Uterus (tissue), 2 donors: Measurements from ENCODE around the gene KRT73.

Source experiments
- POLR2A ChIP-seq, 2 donors: fragments of 450-650 bp; IDR thresholded peaks; one replicate each; pipeline ENCODE4 v1.6.1; 2016; ENCODE audit warnings: antibody characterized with exemption in 2 of 2, mild to moderate bottlenecking in 1 of 2, moderate library complexity in 1 of 2
- TF ChIP-seq, protein P1 (sequence below), 4 experiments: fragments of 200-600 bp in 2 of 4; fragments of 450-650 bp in 2 of 4; sonication (generic) in 2 of 4; IDR thresholded peaks; one replicate each; pipeline ENCODE4 v1.5.1; 2016 to 2019; ENCODE audit warnings: antibody characterized with exemption in 4 of 4, mild to moderate bottlenecking in 2 of 4, moderate library complexity in 1 of 4

GRCh38 chr12:52637299-52637698 lies 18.9 kb upstream of the KRT73 start:
- TF ChIP-seq, protein P1, sequence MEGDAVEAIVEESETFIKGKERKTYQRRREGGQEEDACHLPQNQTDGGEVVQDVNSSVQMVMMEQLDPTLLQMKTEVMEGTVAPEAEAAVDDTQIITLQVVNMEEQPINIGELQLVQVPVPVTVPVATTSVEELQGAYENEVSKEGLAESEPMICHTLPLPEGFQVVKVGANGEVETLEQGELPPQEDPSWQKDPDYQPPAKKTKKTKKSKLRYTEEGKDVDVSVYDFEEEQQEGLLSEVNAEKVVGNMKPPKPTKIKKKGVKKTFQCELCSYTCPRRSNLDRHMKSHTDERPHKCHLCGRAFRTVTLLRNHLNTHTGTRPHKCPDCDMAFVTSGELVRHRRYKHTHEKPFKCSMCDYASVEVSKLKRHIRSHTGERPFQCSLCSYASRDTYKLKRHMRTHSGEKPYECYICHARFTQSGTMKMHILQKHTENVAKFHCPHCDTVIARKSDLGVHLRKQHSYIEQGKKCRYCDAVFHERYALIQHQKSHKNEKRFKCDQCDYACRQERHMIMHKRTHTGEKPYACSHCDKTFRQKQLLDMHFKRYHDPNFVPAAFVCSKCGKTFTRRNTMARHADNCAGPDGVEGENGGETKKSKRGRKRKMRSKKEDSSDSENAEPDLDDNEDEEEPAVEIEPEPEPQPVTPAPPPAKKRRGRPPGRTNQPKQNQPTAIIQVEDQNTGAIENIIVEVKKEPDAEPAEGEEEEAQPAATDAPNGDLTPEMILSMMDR (IDR thresholded peaks at IDR 0.05) = no peak
- no peak for TF ChIP-seq POLR2A (IDR thresholded peaks at IDR 0.05)
